Measurements from ENCODE around the gene DDX19B. TPM values are rescaled to one million over a fixed set of nuclear protein-coding genes. Genes with fewer than 3 reads are reported as not detected.
"Not testable (repeated sequence)": the region's sequence is repeated elsewhere in the genome, so short reads cannot be mapped to it uniquely, and the experiment has no call there.

Gene DDX19B
- total RNA-seq, 1 experiment from 2014 or later: 38.4 TPM

DNA sequence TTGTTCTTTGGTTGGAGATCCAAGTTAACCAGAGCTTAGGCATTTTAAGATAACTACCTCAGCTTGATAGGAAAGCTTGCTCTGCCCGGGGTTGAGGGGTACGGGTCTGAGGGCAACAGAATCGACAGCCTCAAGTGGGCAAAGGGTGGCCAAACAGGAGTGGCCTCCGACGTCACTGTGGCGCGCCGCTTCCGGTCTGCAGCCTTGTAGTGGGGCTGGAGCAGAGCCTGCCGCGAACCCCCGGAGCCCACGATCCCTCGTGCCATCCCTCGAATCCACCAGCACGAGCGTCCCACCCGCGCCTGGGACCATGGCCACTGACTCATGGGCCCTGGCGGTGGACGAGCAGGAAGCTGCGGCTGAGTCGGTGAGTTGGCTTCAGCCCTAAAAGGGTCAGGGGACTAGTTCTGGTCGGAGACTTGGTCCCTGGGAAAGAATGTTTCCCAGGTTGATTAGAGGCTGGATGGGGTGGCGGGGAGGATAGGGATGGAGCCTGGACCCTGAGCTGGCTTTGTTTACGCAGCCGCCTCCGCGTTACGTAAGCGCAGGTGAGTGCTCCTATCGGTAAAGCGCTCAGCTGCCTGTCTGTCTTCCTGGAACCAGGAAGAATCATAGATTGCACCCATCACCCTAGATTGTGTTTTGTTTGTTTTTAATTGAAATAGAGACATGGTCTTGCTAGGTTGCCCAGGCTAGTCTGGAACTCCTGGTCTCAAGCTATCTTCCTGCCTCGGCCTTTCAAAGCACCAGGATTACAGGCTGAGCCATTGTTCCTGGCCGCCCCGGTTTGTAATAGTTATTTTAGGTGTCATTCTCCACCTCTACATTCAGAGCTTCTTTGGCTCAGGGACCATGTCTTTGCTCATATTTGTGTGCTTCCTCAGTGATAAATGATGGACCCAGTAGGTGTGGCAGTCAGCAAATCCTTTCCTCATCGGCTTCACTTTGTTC is at the start of gene DDX19B (continued):
- TF ChIP-seq ARID4B (CRISPR knock-in tag; IDR thresholded peaks at IDR 0.05; ENCODE audit: borderline replicate concordance) (peak; percentile 69; the same call in 1 of the 2 replicates), USF1 (CRISPR knock-in tag; IDR thresholded peaks at IDR 0.05) (0 out of 2 replicates have a peak, but pooled peaks have one; percentile 23), FOXP1 (CRISPR knock-in tag; IDR thresholded peaks at IDR 0.05; ENCODE audit: borderline replicate concordance) (peak; percentile 45; the same call in 1 of the 2 replicates), ETV6 (CRISPR knock-in tag; IDR thresholded peaks at IDR 0.05) (peak; percentile 81; the same call in 1 of the 2 replicates), CREB1 (CRISPR knock-in tag; IDR thresholded peaks at IDR 0.05) (0 out of 2 replicates have a peak, but pooled peaks have one; percentile 22), MAX (CRISPR knock-in tag; IDR thresholded peaks at IDR 0.05) (peak; percentile 88), NFE2L1 (CRISPR knock-in tag; IDR thresholded peaks at IDR 0.05) (no peak), CREM (CRISPR knock-in tag; IDR thresholded peaks at IDR 0.05) (peak; percentile 92), OVOL2 (CRISPR knock-in tag; IDR thresholded peaks at IDR 0.05; ENCODE audit: borderline replicate concordance) (no peak), NR3C1 (CRISPR knock-in tag; conservative IDR thresholded peaks at IDR 0.05; ENCODE audit: low read depth) (no peak), ZNF232 (CRISPR knock-in tag; IDR thresholded peaks at IDR 0.05) (peak; percentile 22; the same call in 1 of the 2 replicates), ZNF219 (CRISPR knock-in tag; IDR thresholded peaks at IDR 0.05; ENCODE audit: borderline replicate concordance) (0 out of 2 replicates have a peak, but pooled peaks have one; percentile 16), ELF4 (CRISPR knock-in tag; IDR thresholded peaks at IDR 0.05; ENCODE audit: low read depth) (no peak)

DNA sequence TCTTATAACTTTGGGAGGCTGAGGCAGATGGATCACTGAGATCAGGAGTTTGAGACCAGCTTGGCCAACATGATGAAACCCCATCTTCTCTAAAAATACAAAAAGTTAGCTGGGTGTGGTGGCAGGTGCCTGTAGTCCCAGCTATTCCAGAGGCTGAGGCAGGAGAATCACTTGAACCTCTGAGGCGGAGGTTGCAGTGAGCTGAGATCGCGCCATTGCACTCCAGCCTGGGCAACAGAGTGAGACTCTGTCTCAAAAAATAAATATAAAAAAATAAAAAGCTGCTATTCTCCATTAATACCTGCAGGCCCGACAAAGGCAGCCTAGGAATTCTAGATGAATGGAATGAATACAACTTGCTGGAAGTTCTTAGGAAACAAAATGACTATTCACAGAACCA is 49.3 kb upstream of the DDX19B start:
- DNase-seq (ENCODE audit: low spot score); POLR2A ChIA-PET; ATAC-seq; CTCF ChIA-PET; H3K9me3 Mint-ChIP-seq; H3K27me3 Mint-ChIP-seq (ENCODE audit: low read depth); H3K27ac Mint-ChIP-seq; H3K4me1 Mint-ChIP-seq: not testable (repeated sequence)
- H3K4me3 Mint-ChIP-seq: peak overlapping the region; percentile 77
- H3K36me3 Mint-ChIP-seq: peaks cover 22% of the 10 kb centered on the region

GRCh38 chr16:70250748-70251628 is 48.0 kb upstream of the DDX19B start:
- POLR2A ChIA-PET: interaction anchor here (0.6 to 1.8 kb wide), 7 partner anchors 29 to 131 kb away, joined by 3 to 9 read pairs (median 3); partner anchors contain the start of gene AARS1
- Mint-ChIP-seq H3K27ac (no peak overlapping the region), H3K36me3 (peaks cover 33% of the 10 kb centered on the region), H3K9me3 (no peaks in the 10 kb centered on the region), H3K27me3 (ENCODE audit: low read depth) (no peaks in the 10 kb centered on the region; the same call in 1 of the 2 replicates), H3K4me3 (peak overlapping the region; percentile 77), H3K4me1 (peaks cover 6% of the 10 kb centered on the region)
- ATAC-seq: peak; percentile 16
- peak; percentile 57 for DNase-seq (ENCODE audit: low spot score)
- CTCF ChIA-PET: interaction anchor here (1.0 to 3.2 kb wide), 10 partner anchors 9 to 445 kb away, joined by 3 to 26 read pairs (median 6); partner anchors contain the start of gene AARS1
- TF ChIP-seq NR1H2 (CRISPR knock-in tag; IDR thresholded peaks at IDR 0.05) (no peak), MAX (CRISPR knock-in tag; IDR thresholded peaks at IDR 0.05) (peak; percentile 54; the same call in 1 of the 2 replicates), USF2 (CRISPR knock-in tag; IDR thresholded peaks at IDR 0.05) (no peak), CBFB (CRISPR knock-in tag; IDR thresholded peaks at IDR 0.05; ENCODE audit: low read depth) (no peak), JAZF1 (CRISPR knock-in tag; IDR thresholded peaks at IDR 0.05) (no peak), NR3C1 (CRISPR knock-in tag; conservative IDR thresholded peaks at IDR 0.05; ENCODE audit: low read depth) (no peak), SP1 (CRISPR knock-in tag; conservative IDR thresholded peaks at IDR 0.05) (0 out of 2 replicates have a peak, but pooled peaks have one; percentile 51), MYBL2 (CRISPR knock-in tag; IDR thresholded peaks at IDR 0.05) (peak; percentile 79; the same call in 1 of the 2 replicates), HMGA2 (CRISPR knock-in tag; IDR thresholded peaks at IDR 0.05) (no peak), ZNF423 (CRISPR knock-in tag; IDR thresholded peaks at IDR 0.05) (peak; percentile 28; the same call in 1 of the 2 replicates), TCF7 (CRISPR knock-in tag; IDR thresholded peaks at IDR 0.05; ENCODE audit: low read depth) (peak; percentile 85; the same call in 1 of the 2 replicates)

All from WTC11 (cell line).